ENCODE data around the gene PATZ1.

The PATZ1 gene

GRCh38 chr22:31282748-31283468 lies 63.2 kb downstream of the PATZ1 start:
- no peak for DNase-seq (ENCODE audit: low read depth)

GRCh38 chr22:31281733-31282132 lies 64.4 kb downstream of the PATZ1 start:
- DNase-seq (ENCODE audit: low read depth) = no peak

GRCh38 chr22:31279821-31280505 lies 66.2 kb downstream of the PATZ1 start:
- no peak for DNase-seq (ENCODE audit: low read depth)

GRCh38 chr22:31279327-31279669 lies 66.8 kb downstream of the PATZ1 start:
- DNase-seq (ENCODE audit: low read depth) = no peak

- no peak for DNase-seq (ENCODE audit: low read depth)
These were observed 67.4 kb downstream of the PATZ1 start for GRCh38 chr22:31278626-31279326.

- no peak for DNase-seq (ENCODE audit: low read depth)
These were observed 68.0 kb downstream of the PATZ1 start for GRCh38 chr22:31278151-31278621.

GRCh38 chr22:31277741-31278140 lies 68.4 kb downstream of the PATZ1 start:
- DNase-seq (ENCODE audit: low read depth) = no peak

GRCh38 chr22:31276426-31277167 lies 69.5 kb downstream of the PATZ1 start:
- no peak for DNase-seq (ENCODE audit: low read depth)

Measured in CMK (cell line).